Measurements from ENCODE around the gene CRTAC1.

- no peak for TF ChIP-seq CTCF (IDR thresholded peaks at IDR 0.05; ENCODE audit: extremely low read depth in 1 of 2, insufficient read depth in 1 of 2, low read depth in 1 of 2, low read length in 2 of 2)
- TF ChIP-seq MAX (IDR thresholded peaks at IDR 0.05; ENCODE audit: insufficient read depth, insufficient read length) = no peak
- TF ChIP-seq POLR2A (IDR thresholded peaks at IDR 0.05; ENCODE audit: low read depth, low read length) = no peak
- no peak for TF ChIP-seq POLR2AphosphoS5 (IDR thresholded peaks at IDR 0.05; ENCODE audit: insufficient read depth, low read depth, low read length)
- TF ChIP-seq EZH2 (IDR thresholded peaks at IDR 0.05; ENCODE audit: borderline replicate concordance, low read depth, low read length, severe bottlenecking) = no peak
- no peak for TF ChIP-seq GATA2 (IDR thresholded peaks at IDR 0.05; ENCODE audit: insufficient read depth, insufficient read length, low read depth, low read length)
Measured at GRCh38 chr10:97961945-97962344, 68.5 kb downstream of the CRTAC1 start.
